Progenitor cell of endocrine pancreas (in vitro differentiated cells): ENCODE measurements around the gene PTPRD. TPM values are rescaled to one million over a fixed set of nuclear protein-coding genes. Genes with fewer than 3 reads are reported as not detected.

Source experiments
- DNase-seq: peaks from one replicate; pipeline ENCODE4 v3.0.0; 2021; ENCODE audit warnings: low spot score; ENCODE audit not compliant: unreplicated experiment
- H3K27ac Mint-ChIP-seq: 2 replicates; pipeline ENCODE4 v1.8.0; 2021; ENCODE audit warnings: mild to moderate bottlenecking, moderate library complexity, mixed read lengths
- H3K27me3 Mint-ChIP-seq: 2 replicates; pipeline ENCODE4 v1.8.0; 2021; ENCODE audit warnings: mixed read lengths
- H3K36me3 Mint-ChIP-seq: 2 replicates; pipeline ENCODE4 v1.8.0; 2022; ENCODE audit warnings: mixed read lengths; ENCODE audit not compliant: insufficient read depth
- H3K4me1 Mint-ChIP-seq: 2 replicates; pipeline ENCODE4 v1.8.0; 2021; ENCODE audit warnings: low read depth, mixed read lengths
- H3K4me3 Mint-ChIP-seq: 2 replicates; pipeline ENCODE4 v1.8.0; 2021; ENCODE audit warnings: low read depth, mild to moderate bottlenecking, moderate library complexity, mixed read lengths
- H3K9me3 Mint-ChIP-seq: 2 replicates; pipeline ENCODE4 v1.8.0; 2021; ENCODE audit warnings: low read depth, mixed read lengths
- CTCF ChIP-seq: fragments of 200-600 bp; sonication (generic); IDR thresholded peaks from one replicate; pipeline ENCODE4 v1.5.0; 2021; ENCODE audit warnings: antibody characterized with exemption, mild to moderate bottlenecking; ENCODE audit not compliant: unreplicated experiment
- total RNA-seq: library from RNA; stranded (reverse); gene quantifications from 2 replicates; pipeline ENCODE4 v1.2.1, GENCODE V29; 2021

PTPRD gene
- total RNA-seq, 1 donor from 2014 or later = 124 TPM

GRCh38 chr9:8874482-8874881, 1738.3 kb downstream of the PTPRD start:
- TF ChIP-seq CTCF = no peak

GRCh38 chr9:8872802-8873201, 1740.0 kb downstream of the PTPRD start:
- H3K4me3 Mint-ChIP-seq = no peak overlapping the region
- H3K27ac Mint-ChIP-seq = no peak overlapping the region
- no peak for DNase-seq
- H3K9me3 Mint-ChIP-seq = peaks cover 4% of the 10 kb centered on the region
- H3K4me1 Mint-ChIP-seq = peaks cover 4% of the 10 kb centered on the region
- no peaks in the 10 kb centered on the region for H3K36me3 Mint-ChIP-seq
- TF ChIP-seq CTCF = no peak
- no peaks in the 10 kb centered on the region for H3K27me3 Mint-ChIP-seq

More at GRCh38 chr9:8874482-8874881, 1738.3 kb downstream of the PTPRD start:
- H3K4me3 Mint-ChIP-seq = no peak overlapping the region
- H3K36me3 Mint-ChIP-seq = no peaks in the 10 kb centered on the region
- no peak for DNase-seq
- no peak overlapping the region for H3K27ac Mint-ChIP-seq
- H3K9me3 Mint-ChIP-seq = no peaks in the 10 kb centered on the region
- peaks cover 2% of the 10 kb centered on the region for H3K4me1 Mint-ChIP-seq
- H3K27me3 Mint-ChIP-seq = no peaks in the 10 kb centered on the region

- peaks cover 4% of the 10 kb centered on the region for H3K9me3 Mint-ChIP-seq
- no peak overlapping the region for H3K27ac Mint-ChIP-seq
- H3K36me3 Mint-ChIP-seq = no peaks in the 10 kb centered on the region
- DNase-seq = no peak
- H3K4me1 Mint-ChIP-seq = peaks cover 4% of the 10 kb centered on the region
- no peaks in the 10 kb centered on the region for H3K27me3 Mint-ChIP-seq
- H3K4me3 Mint-ChIP-seq = no peak overlapping the region
- no peak for TF ChIP-seq CTCF
These were observed 1740.9 kb downstream of the PTPRD start for GRCh38 chr9:8871796-8872445.

- H3K9me3 Mint-ChIP-seq = peaks cover 4% of the 10 kb centered on the region
- peaks cover 4% of the 10 kb centered on the region for H3K4me1 Mint-ChIP-seq
- no peak for DNase-seq
- no peak for TF ChIP-seq CTCF
- no peaks in the 10 kb centered on the region for H3K36me3 Mint-ChIP-seq
- H3K27ac Mint-ChIP-seq = no peak overlapping the region
- no peak overlapping the region for H3K4me3 Mint-ChIP-seq
- peaks cover 4% of the 10 kb centered on the region for H3K27me3 Mint-ChIP-seq
These were observed 1741.4 kb downstream of the PTPRD start for GRCh38 chr9:8871396-8871795.

- peaks cover 4% of the 10 kb centered on the region for H3K4me1 Mint-ChIP-seq
These were observed 1743.0 kb downstream of the PTPRD start for GRCh38 chr9:8869812-8870211.

More at GRCh38 chr9:8869812-8870211, 1743.0 kb downstream of the PTPRD start:
- Mint-ChIP-seq H3K9me3 (peaks cover 4% of the 10 kb centered on the region), H3K36me3 (no peaks in the 10 kb centered on the region), H3K27ac (no peak overlapping the region), H3K4me3 (no peak overlapping the region), H3K27me3 (peaks cover 7% of the 10 kb centered on the region)
- TF ChIP-seq CTCF = no peak
- no peak for DNase-seq
